Left hindlimb (tissue), 1 donor: ENCODE results near the gene NR3C1.
"Not testable (repeated sequence)": the region's sequence is repeated elsewhere in the genome, so short reads cannot be mapped to it uniquely, and the experiment has no call there.

Experiments used
- DNase-seq: peaks from one replicate; pipeline ENCODE4 v3.0.0-alpha.2; 2018

The NR3C1 gene

DNA sequence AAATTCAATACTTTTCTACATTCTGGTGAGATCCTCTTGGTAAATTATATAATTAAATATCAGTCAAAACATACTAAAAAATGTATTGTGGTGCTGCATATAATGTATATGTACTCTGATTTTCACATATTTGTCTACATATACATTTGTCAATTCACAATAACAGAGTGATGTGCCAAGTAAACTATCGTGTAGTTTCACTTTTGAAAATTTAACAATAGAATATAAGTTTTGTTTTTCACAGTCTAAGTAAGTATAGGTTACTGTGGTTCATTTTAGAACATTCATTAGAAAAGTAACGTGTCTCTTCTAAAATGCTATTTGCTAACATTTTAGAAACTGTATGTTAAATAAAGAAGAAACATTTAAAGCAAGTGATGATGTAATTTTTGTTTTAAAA is 73.6 kb downstream of the NR3C1 start:
- DNase-seq: no peak

DNA sequence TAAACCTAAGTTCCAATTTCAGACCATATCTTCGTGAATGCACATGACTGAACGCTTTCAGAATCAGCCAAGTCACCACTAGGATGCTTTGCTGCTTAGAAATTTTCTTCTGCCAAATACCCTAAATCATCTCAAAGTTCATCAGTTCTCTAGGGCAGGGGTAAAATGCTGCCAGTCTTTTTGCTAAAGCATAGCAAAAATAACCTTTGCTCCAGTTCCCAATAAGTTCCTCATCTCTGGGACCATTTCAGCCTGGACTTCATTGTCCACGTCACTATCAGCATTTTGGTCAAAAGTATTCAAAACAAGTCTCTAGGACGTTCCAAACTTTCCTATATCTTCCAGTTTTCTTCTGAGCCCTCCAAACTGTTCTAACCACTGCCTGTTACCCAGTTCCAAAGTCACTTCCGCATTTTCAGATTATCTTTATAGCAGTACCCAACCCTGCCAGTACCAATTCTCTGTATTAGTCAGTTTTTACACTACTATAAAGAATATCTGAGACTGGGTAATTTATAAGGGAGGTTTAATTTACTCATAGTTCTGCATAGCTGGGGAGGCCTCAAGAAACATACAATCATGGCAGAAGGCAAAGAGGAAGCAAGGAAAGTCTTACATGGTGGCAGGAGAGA is 74.8 kb downstream of the NR3C1 start:
- no peak for DNase-seq

DNA sequence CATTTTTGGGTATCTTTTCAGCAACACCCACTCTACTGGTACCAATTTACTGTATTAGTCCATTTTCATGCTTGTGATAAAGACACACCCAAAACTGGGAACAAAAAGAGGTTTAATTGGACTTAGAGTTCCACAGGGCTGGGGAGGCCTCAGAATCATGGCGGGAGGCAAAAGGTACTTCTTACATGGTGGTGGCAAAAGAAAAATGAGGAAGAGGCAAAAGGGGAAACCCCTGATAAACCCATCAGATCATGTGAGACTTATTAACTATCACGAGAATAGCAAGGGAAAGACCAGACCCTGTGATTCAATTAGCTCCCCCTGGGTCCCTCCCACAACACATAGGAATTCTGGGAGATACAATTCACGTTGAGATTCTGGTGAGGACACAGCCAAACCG is 78.4 kb downstream of the NR3C1 start:
- DNase-seq: not testable (repeated sequence)

DNA sequence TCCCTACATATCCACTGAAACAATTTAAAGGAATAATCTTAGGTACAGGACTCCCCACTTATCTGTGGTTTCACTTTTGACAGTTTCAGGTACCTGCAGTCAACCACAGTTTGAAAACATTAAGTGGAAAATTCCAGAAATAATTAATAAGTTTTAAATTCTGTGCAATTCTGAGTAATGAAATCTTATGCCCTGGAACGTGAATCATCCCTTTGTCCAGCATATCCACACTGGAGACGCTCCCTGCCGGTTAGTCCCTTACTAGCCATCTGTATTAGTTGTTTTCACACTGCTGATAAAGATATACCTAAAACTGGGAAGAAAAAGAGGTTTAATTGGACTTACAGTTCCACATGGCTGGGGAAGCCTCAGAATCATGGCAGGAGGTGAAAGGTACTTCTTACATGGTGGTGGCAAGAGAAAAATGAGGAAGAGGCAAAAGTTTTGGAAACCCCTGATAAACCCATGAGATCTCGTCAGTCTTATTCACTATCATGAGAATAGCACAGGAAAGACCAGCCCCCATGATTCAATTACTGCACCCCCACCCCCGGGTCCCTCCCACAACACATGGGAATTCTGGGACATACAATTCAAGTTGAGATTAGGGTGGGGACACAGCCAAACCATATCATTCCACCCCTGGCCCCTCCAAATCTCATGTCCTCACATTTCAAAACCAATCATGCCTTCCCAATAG is 80.4 kb downstream of the NR3C1 start:
- DNase-seq: not testable (repeated sequence)

DNA sequence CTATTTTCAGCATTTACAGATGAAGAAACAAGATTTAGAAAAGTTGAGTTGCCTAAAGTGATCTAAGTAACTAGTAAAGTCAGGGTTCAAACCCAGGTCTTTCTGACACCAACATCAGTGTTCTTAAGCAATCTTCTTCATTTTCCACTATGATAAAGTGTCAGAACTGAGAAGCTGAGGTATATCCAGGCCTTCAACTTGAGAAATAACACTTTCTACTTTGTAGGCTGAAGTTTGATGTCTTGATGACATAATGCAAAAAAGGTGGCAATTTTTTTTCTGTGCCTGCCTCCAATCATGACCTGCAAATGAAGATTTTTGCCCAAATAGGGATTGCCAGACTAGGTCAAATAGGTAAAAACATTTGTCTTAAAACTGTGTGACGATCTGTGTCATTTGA is 81.3 kb downstream of the NR3C1 start:
- DNase-seq: no peak

DNA sequence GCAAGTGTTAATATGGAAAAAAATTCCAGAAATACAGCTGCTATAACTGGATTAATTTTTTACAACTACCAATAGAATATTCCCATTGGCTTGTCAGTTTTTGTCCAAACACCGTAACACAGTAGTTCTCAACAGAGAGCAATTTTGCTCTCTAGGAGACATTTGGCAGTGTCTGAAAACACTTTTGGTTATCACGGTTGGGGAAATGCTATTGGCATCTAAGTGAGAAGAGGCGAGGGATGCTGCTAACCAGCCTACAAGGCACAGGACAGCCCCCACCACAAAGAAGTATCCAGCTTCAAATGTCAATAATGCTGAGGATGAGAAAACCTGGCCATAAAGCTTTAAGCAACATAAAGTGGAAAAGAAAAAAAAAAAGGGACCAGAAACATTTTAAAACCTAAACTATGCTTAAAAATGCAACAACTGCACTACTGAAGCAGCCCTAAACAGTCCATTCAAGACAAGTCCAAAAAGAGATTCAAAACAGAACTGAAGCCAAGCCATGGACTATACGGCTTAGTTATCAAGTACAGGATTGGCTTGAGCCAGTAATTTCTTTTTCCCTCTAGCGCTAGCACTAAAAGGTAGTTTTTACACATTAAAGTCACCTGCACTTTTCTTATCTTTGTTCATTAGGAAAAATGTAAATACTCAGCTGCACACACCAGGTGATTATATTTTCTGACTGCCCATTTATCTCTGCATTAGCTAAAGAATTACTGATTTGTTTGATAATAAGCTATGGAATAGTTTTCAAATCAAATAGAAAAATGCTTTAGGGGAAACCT is 83.9 kb downstream of the NR3C1 start:
- no peak for DNase-seq

DNA sequence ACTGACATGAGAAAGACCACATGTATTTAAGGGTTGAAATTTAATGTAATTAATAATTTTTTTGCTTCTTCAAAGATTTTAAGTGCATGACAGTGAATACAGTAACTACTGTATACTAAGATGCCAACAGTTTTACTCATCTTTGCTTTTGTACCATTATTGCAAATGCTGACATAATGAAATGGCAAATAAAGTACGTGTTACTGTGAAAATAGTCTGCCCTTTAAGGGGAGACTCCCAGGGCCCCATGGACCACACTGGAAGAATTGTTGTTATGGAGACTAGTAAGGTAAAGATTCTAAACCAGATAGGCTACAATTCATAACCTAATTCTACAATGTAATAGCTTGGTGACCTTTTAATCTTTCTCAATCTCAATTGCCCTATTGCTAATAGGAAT is 84.7 kb downstream of the NR3C1 start:
- DNase-seq: no peak

DNA sequence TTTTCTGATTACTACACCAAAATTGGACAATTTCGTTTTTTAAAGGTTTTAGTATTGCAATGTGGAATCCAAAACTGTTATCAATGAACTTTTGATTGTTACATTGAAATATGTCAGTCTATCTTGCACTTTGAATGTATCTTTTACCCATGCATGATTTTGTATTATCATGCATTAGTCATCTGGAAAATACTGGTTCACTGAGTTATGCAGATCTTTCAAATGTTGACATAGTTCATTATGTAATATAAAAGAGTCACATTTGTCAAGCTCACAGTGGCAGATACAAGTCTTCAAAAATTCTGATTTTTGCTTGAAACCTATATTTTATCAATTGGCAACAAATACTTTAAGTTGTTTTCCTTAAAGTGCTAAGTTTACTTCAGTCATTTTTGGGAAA is 85.2 kb downstream of the NR3C1 start:
- no peak for DNase-seq

DNA sequence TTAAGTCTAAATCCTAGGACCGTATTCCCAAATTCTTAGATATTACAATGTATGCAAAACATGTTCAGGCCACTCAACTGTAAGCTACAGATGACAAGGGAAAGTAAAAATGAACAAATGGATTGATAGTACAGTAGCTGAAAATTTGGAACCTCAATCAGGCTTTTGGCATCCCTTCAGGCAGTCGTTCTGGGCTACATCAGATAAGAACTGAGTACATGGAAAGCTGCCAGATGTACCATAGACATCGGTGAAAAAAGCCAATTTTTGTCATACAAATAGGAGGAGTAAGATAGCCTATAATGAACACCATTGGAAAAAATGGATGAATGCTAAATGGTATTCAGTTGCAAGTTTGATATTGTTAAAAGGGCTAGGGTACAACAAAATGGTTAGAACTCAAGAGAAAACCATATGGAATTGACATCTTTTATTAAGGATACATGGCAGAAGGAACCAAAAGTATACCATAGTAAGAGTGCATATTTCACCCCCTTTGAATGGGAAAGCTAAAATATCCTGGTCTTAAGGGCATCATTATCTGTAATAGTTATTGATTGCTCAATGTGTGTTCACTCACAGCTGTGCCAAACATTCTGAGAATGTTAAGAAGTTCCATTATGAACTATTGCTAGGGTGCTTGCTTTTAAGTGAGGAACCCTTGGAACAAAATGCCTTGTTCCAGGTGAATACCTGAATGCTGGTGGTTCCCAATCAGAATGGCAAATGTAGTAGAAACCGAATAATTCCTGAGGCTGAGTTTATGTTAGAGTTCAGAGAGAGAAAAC is 86.4 kb downstream of the NR3C1 start:
- no peak for DNase-seq

DNA sequence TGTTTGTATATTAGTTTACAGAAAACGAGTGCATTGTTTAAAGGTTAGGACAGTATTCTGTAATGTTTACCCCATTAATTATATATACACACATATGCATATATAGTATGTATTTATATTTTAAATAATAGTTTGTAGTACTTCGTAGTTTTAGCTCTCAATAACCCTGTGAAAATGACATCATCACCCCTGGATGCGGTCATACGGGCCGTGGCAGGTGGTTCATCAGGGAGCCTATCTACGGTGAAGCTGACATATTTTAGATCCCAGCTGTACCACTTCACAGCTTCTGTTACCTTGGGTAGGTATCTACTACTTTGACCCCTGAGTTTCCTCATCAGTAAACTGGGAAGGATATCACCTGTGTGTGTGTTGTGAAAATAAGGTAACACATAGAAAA is 87.1 kb downstream of the NR3C1 start:
- DNase-seq: no peak

DNA sequence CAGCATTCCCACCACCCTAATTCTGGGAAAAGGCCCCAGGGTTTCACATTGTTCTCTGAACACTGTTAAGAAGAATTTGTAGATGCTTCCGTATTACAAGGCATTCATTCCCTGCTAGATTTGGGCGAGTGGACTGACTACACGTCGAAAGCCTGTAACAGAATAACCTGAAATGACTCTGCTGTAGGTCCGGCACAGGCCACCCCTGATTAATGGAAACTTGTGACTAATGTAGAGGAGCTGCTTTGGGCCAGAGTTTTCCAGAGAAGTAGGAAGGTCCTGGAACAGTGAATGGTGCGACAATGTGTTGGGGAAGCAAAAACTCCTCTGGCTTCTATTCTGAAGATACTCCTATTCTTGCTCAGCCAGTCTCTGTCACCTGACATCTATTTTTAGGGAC is 87.6 kb downstream of the NR3C1 start:
- DNase-seq: no peak

DNA sequence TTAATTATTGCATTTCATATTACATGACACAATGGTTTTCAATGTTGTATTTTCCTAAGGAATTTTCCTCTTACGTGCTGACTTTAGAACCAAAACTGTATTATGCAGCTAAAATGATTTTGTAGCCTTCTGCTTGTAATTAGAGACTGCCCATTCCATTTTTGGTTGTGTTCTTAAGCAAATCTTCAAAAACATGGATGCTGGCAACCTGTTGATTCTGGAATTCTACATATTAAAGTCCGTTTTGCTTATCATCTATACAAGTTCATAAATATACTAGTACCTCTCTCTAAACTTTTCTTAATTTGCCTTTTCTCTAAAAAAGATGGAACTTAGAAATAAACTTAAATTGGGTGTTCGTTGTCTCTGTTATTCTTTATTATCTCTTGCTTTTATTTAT is 88.3 kb downstream of the NR3C1 start:
- no peak for DNase-seq

DNA sequence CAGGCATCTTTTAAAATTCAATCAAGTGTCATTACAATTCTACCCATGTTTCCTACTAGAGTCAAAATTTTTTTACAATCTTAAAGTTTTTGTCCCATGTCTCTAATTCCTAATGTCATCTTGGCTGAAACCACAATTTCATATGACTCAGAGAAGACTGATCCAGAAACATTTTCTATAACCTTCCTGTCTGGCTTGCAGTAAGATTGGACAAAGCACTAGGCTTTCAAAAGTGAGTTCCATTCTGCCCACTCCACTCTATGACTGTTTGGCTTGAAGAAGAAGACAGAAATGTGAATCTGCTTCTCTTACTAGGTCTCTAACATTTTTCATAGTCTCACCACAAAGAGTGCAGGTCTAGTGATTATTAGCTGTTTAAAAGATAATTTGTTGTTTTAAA is 88.8 kb downstream of the NR3C1 start:
- DNase-seq: no peak

DNA sequence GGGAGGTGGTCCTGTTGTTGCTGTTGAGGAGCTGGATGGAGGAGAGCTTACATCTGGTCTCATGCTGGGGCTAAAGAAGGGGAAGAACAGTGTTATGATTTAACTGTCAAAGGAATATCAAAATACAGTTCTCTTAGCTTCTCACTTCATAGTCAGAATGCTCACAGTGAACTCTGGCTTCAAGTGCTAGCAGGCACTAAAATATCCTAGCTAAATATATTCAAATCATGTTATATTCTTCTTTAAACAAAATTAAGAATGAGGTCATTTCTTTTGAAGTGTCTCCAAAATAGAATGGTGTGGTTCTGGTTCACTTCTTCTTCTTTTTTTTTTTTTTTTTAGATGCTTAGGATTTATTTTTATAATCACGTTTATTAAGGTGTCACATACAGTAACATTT is 89.4 kb downstream of the NR3C1 start:
- no peak for DNase-seq

DNA sequence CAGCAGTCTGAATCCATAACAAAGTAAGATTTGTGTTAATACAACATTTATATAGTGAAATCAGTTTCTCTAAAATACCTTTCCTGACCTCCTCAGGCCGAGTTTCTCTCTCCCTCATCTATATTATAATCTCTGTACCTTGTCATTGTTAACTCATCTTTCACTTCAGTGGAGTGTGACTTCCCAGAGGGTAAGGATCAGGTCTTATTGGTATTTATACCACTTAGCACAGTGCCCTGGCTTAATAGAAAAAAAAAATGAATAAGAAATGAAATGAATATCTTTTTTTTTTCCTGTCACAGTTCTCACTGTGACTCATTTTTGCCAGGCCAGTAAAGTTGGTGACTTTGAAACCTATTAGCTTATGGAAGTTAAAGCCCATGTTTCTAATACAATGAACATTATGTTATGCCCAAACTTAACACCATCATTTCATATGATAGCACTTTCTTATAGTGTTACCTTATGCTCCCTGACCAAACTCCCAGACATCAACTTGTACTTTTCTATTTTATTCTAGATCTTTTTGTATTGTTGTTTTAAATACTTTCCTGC is 90.1 kb downstream of the NR3C1 start:
- no peak for DNase-seq

DNA sequence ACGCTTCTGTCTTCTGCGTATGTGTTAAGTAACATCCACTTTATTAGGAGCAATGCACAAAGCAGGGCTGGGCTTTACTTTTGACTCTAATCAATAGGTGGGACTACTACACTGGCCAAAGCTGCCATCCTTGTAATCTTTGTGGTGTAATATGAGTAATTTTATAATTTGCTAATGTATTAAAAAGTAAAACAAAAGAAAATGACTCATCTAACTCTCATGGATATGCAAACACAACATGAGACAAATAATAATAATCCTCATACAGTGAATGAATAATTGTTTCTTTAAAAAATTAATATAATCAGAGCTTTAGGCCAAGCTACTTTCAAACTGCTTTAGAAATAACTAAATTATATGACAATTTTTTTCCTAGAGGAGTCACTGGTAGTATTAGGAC is 90.7 kb downstream of the NR3C1 start:
- no peak for DNase-seq

DNA sequence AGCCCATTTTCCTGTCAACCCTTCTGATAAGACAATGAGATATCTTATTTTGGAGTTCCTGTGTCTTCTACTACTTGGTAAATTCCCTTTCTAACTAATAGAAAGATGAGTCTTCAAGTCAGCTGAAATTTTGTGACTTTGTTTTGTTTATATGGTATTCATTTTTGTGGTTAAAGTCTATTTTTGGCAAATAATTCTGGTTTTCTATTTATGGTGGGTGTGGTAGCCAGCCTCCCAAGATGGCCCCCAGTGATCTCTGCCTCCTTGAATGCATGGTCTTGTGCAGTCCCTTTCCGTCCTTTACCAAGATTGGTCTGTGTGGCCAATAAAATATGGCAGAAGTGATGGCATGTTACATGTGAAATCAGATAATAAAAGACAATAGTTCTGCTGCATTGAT is 91.5 kb downstream of the NR3C1 start:
- DNase-seq: no peak

DNA sequence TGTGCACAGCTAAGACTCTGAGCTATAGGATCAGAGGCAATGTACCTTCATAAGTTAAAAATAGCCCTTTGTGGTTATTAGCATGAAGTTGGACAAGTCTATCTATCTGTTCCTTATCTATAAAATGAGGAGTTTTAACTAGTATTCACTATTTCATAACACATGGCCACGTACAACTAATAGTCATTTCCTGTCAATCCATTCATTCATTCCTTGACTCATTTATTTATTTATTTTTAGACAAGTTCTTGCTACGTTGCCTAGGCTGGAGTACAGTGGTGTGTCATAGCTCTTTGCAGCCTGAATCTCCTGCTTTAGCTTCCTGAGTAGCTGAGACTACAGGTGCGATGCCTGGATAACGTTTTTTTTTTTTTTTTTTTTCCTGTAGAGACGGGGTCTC is 92.1 kb downstream of the NR3C1 start:
- no peak for DNase-seq

DNA sequence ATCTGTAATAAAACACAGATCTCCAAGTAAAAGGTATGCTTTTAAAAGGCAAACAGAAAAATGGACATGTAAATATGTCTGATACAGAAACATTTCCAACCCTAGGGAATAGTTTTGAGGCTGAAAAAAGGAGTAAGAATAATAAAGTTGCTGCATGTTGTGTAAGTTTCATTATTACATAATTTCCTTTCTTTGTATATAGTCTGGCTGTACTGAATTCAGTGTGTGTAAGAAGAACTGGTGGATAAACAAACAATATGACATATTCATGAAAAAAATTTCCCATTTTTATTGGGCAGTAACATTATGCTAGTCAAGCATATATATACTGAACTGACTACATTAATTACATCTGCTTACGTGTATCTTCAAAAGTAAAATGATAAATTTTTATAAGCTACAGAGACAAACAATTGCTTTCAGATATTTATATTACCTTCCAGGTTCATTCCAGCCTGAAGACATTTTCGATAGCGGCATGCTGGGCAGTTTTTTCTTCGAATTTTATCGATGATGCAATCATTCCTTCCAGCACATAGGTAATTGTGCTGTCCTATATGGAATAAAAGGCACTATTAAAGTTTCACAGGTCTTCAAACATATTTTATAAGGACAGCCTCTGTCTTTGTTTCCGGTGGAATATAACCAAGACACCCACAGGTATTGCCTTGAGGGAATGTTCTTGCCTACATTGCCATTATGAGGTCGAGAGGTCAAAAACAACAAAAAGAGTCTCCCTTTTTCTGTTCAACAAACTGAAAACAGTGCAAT is 93.6 kb downstream of the NR3C1 start:
- no peak for DNase-seq

DNA sequence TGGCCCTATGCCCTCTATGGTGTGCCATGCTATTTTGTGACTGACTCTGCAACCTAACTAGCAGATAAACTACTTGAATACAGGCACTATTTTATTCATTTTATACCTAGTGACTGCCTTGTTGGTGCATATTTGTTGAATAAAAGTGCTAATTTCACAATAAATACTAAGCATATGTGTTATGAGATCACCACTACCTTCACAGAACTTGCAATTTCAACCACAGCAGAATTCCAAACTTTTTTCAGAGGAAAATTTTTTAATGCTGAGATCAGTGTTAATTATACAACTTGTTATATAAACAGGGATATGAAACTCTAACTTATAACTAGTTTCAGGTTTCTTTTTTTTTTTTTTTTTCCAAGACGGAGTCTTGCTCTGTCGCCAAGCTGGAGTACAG is 94.8 kb downstream of the NR3C1 start:
- no peak for DNase-seq

DNA sequence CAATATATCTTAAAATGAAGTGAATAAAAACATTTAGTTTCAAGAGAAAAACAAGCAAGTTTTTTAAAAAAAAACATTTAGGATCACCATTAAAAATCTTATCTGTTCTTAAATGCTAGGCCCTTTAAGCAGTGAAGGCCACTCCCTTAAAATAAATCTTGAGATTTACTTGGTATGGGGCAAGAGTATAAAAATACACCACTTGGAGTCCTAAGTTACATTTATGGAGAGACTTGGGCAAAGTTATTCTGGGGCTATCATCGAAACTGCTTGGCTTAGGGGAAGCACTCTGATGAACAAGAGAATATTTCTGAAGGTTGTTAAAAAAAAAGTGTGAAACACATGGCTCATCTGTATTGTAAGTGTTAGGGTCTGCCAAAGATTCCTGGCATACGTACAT is 97.4 kb downstream of the NR3C1 start:
- DNase-seq: no peak

DNA sequence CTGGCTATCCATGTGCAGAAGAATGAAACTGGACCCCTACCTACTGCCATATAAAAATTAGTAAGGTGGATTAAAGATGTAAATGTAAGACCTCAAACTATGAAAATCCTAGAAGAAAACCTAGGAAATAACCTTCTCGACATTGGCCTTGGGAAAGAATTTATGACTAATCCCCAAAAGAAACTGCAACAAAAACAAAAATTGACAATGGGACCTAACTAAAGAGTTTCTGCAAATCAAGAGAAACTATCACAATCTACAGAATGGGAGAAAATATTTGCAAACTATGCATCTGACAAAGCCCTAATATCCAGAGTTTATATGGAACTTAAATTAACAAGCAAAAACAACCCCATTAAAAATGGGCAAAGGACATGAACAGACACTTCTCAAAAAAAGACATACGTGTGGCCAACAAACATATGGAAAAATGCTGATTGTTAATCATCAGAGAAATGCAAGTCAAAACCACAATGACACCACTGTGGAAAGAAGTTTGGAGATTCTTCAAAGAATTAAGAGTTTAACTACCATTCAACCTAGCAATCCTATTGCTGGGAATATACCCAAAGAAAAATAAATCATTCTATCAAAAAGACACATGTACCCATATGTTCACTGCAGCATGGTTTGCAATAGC is 98.5 kb downstream of the NR3C1 start:
- no peak for DNase-seq
